Stimulated activated CD4-positive, alpha-beta T cell treated with anti-CD3 and anti-CD28 coated beads, TNF-alpha, amount 100 ng/mL, for 4 hours (primary cell): ENCODE results near the gene MYOM3.

Source experiments
- DNase-seq, 3 experiments: peaks; one replicate each; pipeline ENCODE4 v3.0.0-alpha.2; 2020; ENCODE audit warnings: low read depth in 3 of 3

MYOM3 gene

DNA sequence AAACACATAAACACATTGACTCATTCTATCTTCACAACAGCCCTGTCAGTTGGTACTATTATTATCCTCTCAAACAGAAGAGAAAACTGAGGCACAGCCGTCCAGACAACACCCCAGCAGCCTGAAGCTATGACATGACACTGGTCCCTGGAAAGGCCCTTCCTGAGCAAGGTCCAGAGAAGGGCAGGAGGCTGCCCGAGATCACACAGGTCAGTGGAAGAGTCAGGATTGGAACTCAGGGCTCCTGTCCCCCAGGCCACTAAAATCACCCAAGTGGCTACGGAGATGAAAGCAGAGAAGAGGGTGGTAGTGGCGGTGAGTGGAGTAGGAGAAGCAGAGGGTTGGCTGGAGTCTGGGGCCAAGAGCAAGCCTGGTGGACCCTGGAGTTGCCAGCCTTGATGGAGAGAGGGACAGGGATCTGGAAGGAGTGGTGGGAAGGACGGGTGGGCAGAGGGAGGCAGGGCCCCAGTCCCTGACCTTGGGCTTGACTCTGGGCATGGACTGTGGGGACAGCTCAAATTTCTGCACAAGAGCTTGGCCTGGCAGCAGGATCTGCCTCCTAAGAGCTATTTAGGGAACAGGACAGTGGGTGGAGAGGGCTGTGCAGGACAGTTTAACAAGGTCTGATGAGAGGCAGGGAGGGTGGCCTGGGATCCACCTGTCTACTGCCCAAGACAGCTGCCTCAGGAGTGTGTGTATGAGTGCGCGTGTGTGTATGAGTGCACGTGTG lies 15.8 kb downstream of the MYOM3 start:
- DNase-seq: no peak

DNA sequence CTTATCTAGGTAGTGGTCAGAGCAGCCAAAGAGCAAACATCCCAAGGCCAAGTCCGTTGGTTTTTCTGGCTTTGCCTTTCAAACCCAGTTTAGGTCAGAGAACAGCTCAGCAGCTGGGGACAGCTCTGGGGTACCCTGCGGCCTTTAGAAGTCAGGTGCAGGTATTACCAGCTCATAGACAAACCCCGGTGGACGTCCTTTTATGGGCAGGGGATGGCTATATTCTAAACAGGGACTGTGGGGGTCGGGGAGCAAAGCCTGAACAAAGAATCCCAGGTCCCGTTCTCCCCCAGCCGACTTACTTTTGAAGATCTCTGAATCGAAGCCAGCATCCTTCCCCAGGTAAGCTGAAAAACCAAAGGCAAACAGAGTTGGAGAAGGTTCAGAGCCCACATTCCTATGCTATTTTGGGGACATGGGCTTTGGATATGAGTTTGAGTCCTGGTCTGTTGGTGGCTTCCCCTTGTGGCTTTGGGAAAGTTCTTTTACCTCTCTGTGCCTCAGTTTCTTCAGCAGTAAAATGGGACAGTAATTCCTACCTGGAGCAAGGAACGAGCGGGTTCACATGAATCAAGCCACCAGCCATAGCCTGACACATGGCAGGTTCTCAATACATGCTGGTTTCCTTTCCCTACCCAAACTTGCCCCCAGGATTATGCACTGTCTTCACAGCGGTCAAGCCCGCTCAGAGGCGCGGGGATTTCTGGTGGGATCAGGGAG lies 16.6 kb downstream of the MYOM3 start:
- no peak for DNase-seq

DNA sequence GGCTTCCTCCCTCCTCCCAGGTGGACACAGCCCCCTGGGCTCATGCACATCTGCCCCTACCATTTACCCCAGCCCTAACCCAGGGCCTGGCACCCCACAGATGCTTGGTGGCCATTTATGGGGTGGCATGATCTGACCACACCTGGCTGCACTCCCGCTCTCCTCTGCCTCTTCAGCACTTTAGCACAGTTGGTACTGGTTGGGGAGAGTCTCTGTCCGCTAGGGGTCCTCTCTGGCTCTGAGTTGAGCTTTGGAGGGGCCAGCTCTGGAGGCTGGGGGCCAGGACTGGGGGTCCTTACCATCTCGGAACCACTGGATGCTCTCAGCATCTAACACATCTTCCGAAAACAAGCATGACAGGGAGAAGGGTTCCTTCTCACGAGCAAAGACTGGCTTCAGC lies 17.4 kb downstream of the MYOM3 start:
- no peak for DNase-seq

DNA sequence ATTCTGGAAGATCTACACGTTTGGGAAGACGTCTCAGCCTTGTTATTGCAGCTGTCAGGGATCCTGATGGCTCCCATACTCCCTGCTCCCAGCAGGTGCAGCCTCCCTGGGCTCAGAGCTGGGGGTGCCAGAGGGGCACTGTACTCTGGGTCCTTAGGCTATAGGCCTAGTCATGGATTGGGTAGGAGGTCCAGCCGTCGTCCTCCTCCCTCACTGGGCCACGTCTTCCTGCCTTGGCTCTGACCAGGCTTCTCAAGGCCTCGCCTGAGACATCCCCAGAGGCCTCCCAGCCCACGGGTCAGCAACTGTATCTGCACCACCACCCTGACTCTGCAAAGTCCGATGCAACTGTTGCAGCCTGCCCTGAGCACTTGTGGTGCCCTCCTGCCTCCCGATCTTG lies 18.2 kb downstream of the MYOM3 start:
- no peak for DNase-seq

DNA sequence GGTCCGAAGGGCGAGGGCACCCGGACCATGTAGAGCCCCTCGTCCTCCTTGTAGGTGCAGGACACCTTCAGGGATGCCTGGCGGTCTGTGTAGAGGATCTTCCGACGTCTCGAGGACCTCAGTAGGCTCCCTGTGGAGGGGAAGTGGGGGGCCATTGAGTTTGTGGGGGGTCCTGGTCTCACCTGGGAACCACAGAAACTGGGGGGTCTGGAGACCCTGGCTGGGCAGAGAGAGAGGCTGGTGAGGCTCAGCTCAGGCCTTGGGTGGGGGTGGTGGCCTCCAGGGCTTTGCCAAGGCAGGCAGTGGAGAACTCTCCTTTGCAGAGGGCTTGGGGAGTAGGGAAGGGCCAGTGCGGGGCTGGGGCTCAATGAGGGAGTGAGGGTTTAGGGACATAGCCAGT lies 19.0 kb downstream of the MYOM3 start:
- no peak for DNase-seq

DNA sequence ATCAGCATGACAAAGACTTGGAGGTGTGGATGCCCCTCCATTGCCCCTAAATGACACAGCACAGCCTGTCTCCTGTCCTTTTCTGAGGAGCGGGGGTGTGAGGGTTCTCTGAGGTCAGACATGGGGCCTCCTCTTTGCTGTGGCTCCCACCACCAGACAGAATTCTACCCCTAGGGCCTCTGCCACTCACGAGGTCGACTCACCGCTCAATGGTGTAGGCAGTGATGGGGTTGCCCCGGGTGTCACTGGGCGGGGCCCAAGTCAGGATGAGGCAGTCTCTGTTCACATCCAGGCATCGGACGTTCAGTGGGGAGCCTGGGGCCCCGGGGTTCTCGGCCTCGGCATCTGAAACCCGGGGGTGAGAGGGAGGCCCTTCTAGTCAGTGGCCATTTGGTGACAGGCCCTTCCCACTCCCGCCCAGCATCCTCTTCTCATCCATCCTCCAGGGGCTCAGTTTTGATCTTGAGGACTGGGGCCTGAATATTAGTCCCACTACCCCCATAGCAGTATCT lies 19.9 kb downstream of the MYOM3 start:
- no peak for DNase-seq

DNA sequence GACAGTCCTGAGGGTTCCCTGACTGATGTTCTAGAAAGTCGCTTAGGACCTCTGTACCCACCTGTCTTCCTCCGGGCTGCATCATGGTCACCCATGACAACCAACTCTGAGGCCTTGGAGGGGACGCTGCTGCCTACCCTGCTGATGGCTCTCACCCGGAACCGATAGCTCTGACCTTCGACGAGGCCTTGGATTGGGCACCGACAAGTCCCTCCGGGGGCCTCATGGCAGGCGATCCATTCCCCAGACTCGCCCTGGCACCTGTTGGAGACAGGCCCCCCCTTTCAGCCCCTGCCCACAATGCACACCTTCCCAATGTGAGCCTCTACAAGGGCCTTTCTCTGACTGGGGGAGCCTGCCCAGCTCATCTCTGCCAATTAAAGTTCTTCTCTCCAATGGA lies 21.2 kb downstream of the MYOM3 start:
- DNase-seq: no peak

DNA sequence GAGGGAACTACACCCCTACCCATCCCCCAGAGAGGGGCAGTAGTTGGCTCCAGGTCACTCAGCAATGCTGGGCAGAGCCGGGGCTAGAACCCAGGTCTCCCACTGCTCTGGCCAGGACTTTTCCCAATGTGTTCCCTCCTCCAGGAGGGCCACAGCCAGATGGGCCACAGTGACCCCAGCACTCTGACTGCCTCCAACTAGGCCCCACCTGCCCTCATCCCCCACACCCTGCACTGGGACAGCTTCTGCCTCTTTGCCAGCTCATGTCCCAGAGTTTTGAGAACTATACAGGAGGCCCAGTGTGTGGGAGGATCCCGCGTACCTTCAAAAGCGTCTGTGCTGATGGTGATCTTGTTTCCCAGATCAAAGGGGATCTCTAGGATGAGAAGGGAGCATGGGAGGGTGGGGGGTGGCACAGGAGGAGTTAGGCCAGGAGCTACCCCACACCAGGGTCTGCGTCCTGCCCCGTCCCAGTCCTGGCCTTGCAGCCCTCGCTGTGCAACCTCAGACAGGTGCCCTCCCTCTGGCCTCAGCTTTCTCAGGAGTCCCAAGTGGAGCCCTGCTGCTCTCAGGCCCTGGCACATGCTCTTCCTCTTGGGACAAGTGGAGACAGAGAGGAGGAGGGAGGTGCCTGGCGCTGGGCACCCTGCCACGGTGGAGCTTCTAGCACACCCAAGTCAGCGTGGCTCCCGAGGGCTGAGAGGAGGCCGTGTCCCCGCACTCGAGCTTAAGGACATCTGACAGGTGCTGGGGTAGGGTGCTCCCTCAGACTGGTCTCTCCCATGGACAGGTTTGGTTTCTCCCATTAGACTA lies 22.0 kb downstream of the MYOM3 start:
- DNase-seq: no peak

DNA sequence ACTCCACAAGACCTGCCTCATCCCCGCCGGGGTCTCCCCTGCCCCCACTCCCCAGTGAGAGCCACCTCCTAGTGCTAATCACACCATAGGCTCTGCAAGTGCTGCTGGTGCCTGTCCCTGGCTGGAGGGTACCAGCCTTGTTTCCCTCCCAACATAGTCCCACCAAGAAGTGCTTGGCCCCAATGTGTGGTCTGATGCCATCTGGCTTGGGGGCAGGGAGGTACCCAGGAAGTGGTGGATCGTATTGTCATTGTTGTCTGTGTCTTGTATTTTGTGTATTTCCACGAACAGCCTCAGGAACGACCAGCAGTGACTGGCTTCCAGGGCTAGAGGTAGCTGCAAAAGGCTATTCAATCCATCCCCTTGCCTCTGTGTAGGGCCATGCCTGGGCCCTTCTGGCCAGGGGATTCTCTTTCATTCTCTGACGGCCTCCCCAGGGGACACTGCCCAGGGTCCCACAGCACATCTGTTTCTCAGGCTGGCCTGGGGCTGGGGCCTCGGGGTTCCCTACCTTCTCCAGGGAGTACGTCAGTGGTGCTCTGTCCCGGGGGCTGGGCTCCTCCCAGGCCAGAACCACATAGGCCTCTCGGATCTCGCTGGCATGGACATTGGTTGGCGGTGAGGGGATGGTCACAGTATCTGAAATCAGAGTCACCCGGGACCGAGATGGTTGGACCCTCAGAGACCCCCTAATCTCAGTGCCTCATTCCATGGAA lies 22.8 kb downstream of the MYOM3 start:
- DNase-seq: no peak

DNA sequence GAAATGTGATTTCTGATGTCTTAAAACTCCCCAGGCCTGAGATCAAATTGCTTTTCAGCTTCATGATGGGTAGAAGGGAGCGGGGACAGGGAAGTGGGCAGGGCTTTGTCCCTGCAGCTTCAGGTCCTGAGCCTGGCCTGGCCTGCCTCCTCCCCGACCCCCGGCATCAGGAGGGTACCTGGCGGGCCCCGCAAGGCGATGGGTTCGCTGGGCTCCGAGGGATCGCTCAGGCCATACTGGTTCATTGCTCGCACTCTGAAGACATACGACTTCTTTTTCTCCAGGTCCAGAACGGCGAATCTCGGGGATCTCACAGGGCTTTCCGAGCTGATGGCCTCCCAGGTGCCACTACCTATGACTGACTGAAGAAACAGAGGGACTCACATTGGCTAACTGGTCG lies 25.5 kb downstream of the MYOM3 start:
- DNase-seq: no peak

DNA sequence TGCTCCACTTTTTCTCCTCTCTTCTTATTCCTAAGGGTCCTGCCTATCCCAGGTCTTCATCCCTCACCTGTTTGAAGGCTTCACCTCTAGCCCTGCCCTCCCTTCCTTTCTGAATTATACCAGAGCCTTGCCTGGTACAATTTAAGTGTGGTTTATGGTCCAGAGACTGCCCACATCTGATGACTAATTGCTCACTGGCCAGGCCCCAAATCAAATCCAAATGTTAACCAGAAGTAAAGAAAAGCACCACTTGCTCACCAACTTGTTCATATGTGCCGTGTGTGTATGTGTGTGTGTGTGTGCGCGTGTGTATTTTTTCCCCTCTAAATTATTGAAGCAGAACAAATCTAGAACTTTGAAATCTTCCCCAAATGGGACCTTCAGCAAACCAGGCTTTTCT lies 26.4 kb downstream of the MYOM3 start:
- DNase-seq: no peak

DNA sequence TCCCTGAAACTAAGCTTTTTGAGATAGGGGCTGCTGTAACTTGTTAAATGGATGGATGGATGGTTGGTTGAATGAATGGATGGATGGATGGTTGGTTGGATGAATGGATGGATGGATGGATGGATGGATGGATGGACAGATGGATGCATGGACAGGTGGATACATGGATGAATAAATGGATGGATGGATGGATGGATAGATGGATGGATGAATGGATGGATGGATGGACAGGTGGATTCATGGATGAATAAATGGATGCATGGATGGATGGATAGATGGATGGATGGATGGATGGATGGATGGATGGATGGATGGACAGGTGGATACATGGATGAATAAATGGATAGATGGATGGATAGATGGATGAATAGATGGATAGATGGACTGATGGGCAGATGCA lies 26.9 kb downstream of the MYOM3 start:
- DNase-seq: no peak

DNA sequence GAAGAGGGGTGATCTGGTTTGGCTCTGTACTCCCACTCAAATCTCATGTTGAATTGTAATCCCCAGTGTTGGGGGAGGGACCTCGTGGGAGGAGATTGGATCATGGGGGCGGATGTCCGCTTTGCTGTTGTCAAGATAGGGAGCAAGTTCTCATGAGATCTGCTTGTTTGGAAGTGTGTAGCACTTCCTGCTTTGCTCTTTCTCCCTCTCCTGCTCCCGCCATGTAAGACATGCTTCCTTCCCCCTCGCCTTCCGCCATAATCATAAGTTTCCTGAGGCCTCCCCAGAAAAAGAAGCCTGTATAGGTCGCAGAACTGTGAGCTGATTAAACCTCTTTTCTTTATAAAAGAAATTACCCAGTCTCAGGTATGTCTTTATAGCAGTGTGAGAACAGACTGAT lies 27.9 kb downstream of the MYOM3 start:
- DNase-seq: no peak

DNA sequence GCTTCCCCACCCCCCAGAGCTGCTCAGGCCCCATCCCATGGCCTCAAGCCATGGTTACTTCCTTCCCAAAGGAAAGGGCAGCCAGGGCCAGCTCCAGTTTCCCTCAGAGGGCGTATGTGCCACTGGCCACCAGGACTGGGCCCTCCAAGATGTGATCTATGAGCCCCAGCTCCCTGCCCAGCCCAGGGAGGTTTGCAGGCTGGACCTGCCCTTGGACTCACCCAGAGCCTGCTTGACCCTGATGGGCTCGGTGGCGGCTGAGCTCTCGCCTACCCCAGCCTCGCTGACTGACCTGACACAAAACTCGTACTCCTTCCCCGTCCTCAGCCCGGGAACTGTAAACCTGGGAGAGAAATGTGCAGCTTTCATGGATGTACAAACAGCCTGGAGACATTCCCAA lies 29.6 kb downstream of the MYOM3 start:
- DNase-seq: no peak

DNA sequence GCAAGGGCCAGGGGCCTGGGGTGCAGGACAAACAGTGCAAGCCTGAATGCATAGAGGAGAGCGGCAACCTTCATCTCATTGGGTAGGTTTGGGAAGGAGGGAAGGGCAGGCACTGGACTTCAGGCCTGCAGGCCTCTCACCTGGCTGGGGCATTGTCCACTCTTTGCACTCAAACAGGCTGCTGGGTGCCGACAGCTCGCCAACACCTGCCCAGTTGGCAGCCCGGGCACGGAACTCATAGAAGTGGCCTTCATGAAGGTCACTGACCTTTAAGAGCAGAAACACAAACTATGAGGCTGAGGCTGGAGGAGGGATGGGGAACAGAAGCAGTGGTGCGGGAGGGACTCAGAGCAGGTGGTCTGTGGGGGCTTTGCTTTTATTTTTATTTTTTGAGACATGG lies 30.7 kb downstream of the MYOM3 start:
- no peak for DNase-seq

DNA sequence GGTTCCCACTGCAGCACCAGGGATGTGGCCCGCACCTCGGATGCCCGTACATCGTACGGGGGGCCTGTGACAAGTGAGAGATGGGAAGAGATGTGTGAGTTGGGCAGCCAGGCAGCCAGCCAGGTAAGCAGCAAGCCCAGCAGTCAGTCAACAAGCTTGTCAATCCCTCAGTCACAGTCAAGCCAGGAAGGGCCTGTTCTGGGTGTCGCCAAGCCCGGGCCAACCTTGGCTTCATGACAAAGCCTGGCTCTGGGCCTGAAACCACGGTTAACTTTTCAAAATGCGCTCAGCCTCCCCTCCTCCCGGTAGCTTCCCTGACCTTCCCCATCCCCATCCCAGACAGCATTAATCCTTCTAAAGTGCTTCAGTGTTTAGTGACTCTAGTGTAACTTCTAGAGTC lies 31.8 kb downstream of the MYOM3 start:
- DNase-seq: no peak

DNA sequence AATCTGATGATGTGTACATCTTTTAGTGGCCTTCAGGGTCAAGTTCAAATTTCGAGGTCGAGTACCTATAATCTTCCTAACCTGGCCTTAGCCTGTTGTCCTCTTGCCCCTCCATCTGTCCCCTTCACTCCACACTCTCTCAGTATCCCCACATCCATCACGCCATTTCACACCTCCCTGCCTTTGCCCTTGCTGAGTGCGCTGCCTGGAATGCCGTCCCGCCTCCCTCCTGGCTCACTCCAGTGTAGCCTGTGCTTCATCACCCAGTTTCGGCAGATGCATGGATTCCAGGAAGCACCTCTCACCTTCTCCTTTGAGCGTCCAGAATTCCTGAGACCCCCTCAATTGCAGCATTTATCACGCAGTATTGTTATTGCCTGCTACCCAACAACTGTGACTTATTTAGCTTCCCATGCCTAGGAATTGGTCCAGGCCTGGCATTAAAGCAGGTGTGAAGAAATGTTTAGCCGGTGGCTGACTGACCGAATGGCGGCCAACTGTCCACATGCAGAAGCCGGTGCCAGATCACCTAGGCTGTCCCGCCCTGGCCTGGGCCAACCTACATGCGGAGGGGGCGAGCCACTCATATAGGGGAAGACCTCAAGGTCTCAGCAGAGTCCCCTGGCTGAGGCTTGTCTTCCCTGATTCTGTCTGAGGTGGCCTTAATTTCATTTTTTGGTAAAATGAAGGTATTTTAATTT lies 34.5 kb downstream of the MYOM3 start:
- DNase-seq: no peak

DNA sequence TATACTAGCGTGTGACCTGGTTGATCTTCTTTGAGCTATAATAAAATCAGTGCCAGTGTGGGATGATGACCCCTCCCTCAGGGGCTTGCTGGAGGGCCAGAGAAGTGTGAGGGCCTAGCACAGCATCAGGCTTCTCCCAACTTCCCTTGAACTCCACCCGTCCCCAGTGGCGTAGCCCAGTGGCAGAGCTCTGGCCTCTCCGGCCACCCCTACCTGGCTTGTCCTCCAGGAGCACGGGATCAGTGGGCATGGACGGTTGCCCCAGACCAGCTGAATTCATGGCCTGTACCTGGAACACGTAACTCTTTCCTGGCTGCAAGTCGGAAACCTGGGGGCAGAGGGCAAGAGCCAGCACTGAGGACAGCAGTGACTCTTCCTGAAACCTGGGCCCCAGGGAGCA lies 36.0 kb downstream of the MYOM3 start:
- no peak for DNase-seq

DNA sequence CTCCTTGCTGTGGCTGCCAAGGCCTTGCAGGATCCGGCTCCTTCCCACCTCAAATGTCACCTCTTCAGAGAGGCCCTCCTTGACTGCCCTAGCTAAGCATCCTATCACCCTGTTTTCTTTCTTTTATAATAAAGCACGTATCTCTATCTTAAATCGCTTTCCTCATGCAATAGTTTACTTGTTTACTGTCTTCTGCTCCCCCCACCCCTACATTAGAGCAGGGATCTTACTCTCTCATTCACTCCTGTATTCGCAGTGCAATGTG lies 36.4 kb downstream of the MYOM3 start:
- no peak for DNase-seq

DNA sequence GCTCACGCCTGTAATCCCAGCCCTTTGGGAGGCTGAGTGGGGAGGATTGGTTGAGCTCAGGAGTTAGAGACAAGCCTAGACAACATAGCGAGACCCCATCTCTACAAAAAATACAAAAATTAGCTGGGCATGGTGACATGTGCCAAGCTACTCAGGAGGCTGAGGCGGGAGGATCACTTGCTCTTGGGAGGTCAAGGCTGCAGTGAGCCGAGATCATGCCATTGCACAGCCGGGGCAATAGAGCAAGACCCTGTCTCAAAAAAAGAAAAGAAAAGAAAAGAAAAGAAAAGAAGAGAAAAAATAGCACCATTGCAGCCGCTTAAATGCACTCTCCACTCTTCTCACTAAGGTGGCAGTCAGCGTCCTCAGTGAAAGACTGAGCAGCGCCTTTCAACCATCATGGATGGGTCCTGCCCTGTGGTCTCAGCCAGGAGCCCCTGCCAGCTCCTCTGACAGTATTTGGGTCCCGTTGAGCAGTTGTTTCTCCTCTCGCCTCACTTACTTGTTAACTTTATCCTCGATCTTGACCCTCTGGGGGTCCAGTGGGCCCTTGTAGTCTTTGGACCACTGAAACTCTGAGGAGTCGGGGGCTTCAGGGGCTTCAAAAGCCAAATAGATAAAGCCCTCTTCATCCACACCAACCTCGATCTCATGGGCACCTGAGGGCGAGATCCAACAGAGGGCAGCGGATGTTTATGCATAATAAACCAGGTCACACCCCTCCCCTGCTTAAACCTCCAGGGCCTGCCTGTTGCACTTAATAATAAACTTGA lies 36.9 kb downstream of the MYOM3 start:
- no peak for DNase-seq

DNA sequence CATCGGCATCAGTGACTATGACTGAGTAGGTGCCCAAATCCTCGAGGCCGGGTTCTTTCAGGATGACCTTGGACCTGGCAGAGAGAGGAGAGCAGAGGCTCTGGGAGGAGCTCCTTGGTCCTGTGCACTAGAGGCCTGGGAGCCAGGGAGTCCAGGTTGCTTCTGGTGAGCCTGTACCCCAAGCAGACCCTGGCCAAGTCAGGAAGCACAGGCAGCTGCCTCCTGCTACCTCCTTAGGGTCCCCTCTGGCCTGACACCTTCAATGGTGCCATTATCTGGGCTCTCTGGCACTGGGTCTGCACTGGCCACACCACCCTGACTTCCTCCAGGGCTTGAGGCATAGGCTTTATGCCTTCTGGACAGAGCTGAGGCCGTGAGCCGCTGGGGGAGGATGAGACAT lies 37.7 kb downstream of the MYOM3 start:
- no peak for DNase-seq
